Fibroblast of villous mesenchyme (primary cell): ENCODE measurements around the gene SLAMF1. TPM values are rescaled to one million over a fixed set of nuclear protein-coding genes. Genes with fewer than 3 reads are reported as not detected.
"Not testable (repeated sequence)": the region's sequence is repeated elsewhere in the genome, so short reads cannot be mapped to it uniquely, and the experiment has no call there.

ENCODE experiments used
- DNase-seq: peaks from one replicate; pipeline ENCODE4 v3.0.0-alpha.2; 2010; ENCODE audit warnings: low read depth
- H3K4me3 ChIP-seq: 2 replicates; pipeline ENCODE4 v1.5.1; 2011; ENCODE audit warnings: low read depth, mild to moderate bottlenecking, low read length
- total RNA-seq: library from RNA; depleted of rRNA; stranded (reverse); fragments of >200 nt; gene quantifications from 2 replicates; pipeline ENCODE4 v1.2.3, GENCODE V29; 2012
- TF ChIP-seq, protein P1 (sequence below): IDR thresholded peaks from 2 replicates; pipeline ENCODE4 v1.5.1; 2012; ENCODE audit warnings: low read depth, mild to moderate bottlenecking, low read length; ENCODE audit not compliant: insufficient read depth

Gene SLAMF1
- total RNA-seq, 1 donor, result not detected

GRCh38 chr1:160567858-160568682 is 78.8 kb downstream of the SLAMF1 start:
- TF ChIP-seq, protein P1, sequence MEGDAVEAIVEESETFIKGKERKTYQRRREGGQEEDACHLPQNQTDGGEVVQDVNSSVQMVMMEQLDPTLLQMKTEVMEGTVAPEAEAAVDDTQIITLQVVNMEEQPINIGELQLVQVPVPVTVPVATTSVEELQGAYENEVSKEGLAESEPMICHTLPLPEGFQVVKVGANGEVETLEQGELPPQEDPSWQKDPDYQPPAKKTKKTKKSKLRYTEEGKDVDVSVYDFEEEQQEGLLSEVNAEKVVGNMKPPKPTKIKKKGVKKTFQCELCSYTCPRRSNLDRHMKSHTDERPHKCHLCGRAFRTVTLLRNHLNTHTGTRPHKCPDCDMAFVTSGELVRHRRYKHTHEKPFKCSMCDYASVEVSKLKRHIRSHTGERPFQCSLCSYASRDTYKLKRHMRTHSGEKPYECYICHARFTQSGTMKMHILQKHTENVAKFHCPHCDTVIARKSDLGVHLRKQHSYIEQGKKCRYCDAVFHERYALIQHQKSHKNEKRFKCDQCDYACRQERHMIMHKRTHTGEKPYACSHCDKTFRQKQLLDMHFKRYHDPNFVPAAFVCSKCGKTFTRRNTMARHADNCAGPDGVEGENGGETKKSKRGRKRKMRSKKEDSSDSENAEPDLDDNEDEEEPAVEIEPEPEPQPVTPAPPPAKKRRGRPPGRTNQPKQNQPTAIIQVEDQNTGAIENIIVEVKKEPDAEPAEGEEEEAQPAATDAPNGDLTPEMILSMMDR, result no peak
- no peak for DNase-seq
- H3K4me3 ChIP-seq, result no peak overlapping the region

- H3K4me3 ChIP-seq, result no peak overlapping the region
- DNase-seq, result no peak
- TF ChIP-seq, protein P1, result no peak
Measured at GRCh38 chr1:160567341-160567740, 79.5 kb downstream of the SLAMF1 start.

GRCh38 chr1:160565564-160565963 is 81.3 kb downstream of the SLAMF1 start:
- DNase-seq, result no peak
- TF ChIP-seq, protein P1, result no peak
- no peak overlapping the region for H3K4me3 ChIP-seq

GRCh38 chr1:160563230-160563629 is 83.6 kb downstream of the SLAMF1 start:
- DNase-seq, H3K4me3 ChIP-seq: not testable (repeated sequence)

DNA sequence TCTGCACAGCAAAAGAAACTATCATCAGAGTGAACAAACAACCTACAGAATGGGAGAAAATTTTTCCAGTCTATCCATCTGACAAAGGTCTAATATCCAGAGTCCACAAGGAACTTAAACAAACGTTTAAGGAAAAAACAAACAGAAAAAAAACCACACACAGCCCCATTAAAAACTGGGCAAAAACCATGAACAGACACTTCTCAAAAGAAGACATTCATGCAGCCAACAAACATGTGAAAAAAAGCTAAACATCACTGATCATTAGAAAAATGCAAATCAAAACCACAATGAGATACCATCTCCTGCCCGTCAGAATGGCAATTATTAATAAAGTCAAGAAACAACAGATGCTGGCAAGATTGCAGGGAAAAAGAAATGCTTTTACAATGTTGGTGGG is 84.1 kb downstream of the SLAMF1 start:
- H3K4me3 ChIP-seq, DNase-seq: not testable (repeated sequence)

- TF ChIP-seq, protein P1, result no peak
- H3K4me3 ChIP-seq, result no peak overlapping the region
- DNase-seq, result no peak
Measured at GRCh38 chr1:160560806-160561205, 86.0 kb downstream of the SLAMF1 start.

- no peak for DNase-seq
- TF ChIP-seq, protein P1, result no peak
- H3K4me3 ChIP-seq, result no peak overlapping the region
Measured at GRCh38 chr1:160560045-160560705, 86.7 kb downstream of the SLAMF1 start.

DNA sequence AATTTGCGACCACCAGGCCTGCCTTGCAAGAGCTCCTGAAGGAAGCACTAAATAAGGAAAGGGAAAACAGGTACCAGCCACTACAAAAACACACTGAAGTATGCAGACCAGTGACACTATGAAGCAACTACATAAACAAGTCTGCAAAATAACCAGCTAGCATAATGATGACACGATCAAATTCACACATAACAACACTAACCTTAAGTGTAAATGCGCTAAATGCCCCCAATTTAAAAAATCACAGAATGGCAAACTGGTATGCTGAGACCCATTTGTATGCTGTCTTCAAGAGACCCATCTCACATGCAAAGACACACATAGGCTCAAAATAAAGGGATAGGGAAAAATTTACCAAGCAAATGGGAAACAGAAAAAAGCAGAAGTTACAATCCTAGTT is 87.4 kb downstream of the SLAMF1 start:
- not testable (repeated sequence) for H3K4me3 ChIP-seq

More for the DNA sequence above, 87.4 kb downstream of the SLAMF1 start:
- DNase-seq, result not testable (repeated sequence)
